T-helper 1 cell treated with Interleukin-12 subunit alpha and Interleukin-12 subunit beta and Interleukin-4 antibody, amounts not matched to agents 30 ng/mL and 1 ng/mL, for 36 hours (primary cell): ENCODE results near the gene NAIF1. TPM values are rescaled to one million over a fixed set of nuclear protein-coding genes. Genes with fewer than 3 reads are reported as not detected.
"Not testable (repeated sequence)": the region's sequence is repeated elsewhere in the genome, so short reads cannot be mapped to it uniquely, and the experiment has no call there.

Source experiments
- intact Hi-C: fragments of 100-400 bp; cut with micrococcal nuclease; formaldehyde crosslinking; loops from one replicate; pipeline ENCODE4 v1.15.1; 2024
- total RNA-seq: library from RNA; stranded (reverse); gene quantifications from 2 replicates; pipeline ENCODE4 v1.2.3, GENCODE V29; 2022

NAIF1 gene, protein sequence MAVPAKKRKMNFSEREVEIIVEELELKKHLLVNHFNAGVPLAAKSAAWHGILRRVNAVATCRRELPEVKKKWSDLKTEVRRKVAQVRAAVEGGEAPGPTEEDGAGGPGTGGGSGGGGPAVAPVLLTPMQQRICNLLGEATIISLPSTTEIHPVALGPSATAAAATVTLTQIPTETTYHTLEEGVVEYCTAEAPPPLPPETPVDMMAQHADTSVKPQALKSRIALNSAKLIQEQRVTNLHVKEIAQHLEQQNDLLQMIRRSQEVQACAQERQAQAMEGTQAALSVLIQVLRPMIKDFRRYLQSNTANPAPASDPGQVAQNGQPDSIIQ
- 12.6 and 13.8 TPM in 2 replicates for total RNA-seq

DNA sequence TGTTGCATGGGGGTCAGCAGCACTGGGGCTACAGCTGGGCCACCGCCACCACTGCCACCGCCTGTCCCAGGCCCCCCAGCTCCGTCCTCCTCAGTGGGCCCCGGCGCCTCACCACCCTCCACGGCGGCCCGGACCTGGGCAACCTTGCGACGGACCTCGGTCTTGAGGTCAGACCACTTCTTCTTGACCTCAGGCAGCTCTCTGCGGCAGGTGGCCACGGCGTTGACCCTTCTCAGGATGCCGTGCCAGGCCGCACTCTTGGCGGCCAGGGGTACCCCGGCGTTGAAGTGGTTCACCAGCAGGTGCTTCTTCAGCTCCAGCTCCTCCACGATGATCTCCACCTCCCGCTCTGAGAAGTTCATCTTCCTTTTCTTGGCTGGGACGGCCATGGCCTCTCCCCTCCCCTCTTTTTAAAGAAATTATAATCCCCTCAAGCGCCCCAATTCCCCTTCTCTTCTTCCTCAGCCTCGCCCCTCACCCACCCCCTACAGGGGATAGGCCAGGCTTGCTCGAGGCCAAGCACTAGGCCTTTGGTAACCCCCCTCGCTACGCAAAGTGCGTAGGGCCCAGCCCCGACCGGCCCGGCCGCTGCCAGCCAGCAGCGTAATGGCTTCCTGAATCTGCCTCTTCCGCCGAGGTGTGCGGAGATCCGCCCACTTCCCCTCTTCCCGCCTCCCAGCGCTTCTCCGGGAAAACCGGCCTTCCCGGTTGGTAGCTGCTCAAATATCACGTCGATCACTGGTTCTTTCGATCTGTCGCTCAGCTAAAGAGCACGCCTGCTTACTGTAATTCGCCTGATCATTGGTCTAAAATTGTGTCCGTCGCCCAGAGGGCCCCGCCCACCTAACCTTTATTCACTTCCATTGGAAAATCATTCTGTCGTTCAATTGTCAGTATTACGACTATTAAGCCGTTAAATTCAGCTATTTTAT lies at the start of gene NAIF1:
NAIF1 (minus strand) TSS at position 608 of the 932 bp plus-strand sequence; CDS start at position 389, 219 bp downstream.
- intact Hi-C loops, result loop anchor here (1.0 to 5.0 kb wide), 28 partner anchors 17 to 1014 kb away; partner anchors contain the start of genes BBLN, DNM1, DOLK and DOLPP1

DNA sequence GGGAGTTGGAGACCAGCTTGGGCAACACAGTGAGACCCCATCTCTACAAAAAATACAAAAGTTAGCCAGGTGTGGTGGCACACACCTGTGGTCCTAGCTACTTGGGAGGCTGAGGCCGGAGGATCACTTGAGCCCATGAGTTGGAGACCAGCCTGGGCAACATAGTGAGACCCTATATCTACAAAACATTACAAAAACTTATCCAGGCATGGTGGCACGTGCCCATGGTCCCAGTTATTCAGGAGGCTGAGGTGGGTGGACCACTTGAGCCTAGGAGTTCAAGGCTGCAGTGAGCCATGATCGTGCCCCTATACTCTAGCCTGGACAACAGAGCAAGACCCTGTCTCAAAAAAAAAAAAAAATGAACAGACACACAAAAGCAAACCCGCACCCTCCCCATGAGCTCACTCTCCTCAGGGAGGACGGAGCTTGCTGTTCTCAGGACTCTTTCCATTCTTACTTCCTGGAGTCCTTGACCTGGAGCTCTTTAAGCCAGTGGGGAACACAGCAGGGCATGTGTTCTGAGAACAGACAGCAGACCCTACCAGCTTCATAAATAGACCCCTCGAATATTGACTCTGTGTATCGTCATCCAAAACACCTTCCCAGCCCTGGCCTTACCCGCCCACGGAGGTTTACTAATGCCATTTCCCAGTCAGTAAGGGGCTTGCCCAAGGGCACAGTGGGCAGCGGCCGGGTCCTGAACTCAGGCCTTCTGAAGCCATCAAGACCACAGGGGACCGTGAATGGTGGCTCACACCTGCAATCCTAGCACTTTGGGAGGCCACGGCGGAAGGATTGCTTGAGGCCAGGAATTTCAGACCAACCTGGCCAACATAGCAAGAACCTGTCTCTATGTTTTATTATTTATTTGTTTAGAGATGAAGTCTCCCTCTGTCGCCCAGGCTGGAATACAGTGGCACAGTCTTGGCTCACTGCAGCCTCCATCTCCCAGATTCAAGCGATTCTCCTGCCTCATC lies 49.3 kb upstream of the NAIF1 start:
- intact Hi-C loops, result loop anchor here (1.0 to 2.0 kb wide), 5 partner anchors 11 to 173 kb away; partner anchors contain the start of genes NAIF1 and PTGES2

DNA sequence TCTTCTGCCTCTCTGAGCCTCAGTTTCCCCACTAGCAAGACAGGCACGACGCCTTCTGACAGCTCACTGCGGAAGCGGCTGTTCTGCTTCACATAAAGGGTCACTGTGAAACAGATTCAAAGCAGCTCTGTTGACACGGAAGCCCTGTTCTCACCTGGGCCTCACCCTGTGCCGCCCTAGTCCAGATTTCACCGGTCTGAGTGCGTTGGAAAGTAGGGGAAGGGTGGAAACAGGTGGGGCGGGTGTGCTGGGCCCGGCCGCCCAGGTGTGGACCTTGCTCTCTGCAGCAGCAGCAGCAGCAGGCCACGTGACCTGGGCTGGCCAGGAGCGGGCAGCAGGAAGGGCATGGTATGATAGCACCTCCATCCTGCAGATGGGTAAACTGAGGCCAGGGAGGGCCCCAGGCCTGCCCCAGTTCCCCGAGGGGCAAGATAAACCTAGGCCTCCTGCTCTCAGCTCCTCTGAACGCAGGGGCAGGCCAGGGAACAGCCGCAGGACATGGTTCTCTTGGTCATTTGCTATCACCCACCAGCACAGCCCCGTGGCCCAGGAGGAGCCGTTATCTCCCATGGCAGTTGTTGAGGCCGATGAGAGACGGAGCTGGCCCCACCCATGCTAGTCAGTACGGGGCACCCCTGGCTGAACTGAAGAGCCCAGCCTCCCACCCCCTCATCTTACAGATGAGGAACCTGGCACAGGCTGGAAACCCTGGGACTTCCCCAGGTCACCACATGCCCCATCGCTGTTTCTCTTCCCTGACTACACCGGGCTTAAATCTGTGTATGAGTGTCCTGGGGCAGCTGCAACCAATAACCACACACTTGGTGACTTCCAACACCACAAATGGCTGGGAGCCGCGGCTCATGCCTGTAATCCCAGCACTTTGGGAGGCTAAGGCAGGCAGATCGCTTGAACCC lies 48.3 kb upstream of the NAIF1 start:
- intact Hi-C loops, result loop anchor here (2.0 kb wide), 2 partner anchors 21 to 81 kb away; no protein-coding TSS in a partner anchor

DNA sequence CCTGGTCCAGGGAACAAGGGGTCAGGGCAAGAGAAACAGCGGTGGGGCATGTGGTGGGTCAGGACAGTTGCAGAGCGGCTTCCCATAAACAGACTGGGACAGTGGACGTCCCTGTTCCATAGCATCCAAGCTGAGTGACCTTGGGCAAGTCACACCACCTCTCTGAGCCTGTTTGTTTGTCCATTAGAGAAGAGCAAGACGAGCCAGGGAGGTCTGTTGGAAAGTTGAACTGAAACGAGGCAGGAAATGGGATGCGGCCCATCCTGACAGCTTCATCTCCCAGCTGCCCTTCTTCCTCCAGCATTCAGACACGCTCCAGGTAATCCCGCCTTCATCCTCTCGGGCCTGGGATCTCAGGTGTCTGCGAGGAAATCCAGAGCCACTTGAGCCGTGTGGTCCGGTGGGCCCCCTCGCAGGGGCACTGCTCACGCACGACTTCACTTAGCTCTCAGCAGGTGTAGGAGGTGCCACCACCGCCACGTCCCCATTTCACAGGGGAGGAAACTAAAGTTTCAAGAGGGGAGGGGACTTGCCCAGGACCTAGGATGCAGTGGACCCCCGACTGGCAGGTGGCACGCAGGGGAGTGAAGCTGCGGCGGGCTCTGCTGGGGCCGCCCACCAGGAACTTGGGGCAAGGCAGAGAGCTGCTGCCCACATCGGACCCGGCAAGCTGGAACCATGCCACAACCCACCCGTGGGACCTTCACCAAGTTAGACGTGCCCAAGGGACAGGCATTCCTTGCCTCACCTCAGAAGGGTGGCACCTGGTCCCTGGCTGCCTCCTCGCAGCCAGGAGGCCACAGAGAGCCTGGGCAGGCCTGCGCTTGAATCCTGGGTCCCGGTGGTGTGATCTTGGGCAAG lies 47.4 kb upstream of the NAIF1 start:
- intact Hi-C loops, result no loop called here

DNA sequence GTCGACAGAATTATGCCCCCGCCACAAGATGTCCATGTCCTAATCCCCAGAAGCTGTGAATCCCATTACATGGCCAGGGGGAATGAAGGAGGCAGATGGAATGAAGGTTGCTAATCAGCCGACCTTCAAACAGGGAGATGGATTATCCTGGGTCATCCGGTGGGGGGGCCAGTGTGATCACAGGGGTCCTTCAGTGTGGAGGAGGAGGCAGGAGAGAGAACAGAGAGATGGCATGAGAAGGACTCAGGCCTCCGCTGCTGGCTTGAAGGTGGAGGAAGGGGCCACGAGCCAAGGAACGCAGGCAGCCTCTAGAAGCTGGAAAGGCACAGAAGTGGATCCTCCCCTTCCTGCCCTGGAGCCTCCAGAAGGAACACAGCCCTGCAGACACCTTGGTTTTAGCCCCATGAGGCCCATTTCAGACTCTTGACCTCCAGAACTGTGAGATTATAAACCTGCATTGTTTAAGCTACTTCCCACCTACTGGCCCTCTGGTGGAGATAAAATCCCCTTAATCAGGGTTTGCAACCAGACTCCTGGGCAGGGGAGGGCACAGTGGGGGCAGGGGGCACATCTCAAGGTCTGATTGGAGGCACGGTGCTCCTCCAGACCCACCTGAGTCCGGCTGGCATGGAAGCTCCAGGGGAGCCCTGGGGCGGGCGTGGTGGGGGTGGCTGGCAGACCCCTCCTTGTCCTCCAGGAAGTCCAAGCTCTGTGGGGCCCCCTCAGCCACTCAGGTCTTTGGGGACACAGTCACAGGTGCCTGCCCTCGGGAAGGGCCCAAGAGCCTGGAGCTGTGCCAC lies 46.6 kb upstream of the NAIF1 start:
- intact Hi-C loops, result no loop called here

DNA sequence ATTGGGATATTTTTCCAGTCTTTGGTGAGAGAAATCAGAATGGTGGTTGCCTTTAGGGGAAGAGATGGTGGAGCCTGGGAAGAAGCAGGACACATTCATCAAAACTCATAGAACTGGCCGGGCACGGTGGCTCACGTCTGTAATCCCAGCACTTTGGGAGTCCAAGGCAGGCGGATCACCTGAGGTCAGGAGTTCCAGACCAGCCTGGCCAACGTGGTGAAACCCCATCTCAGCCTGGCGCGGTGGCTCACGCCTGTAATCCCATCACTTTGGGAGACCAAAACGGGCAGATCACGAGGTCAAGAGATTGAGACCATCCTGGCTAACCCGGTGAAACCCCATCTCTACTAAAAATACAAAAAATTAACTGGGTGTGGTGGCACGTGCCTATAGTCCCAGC lies 44.6 kb upstream of the NAIF1 start:
- intact Hi-C loops, result not testable (repeated sequence)

DNA sequence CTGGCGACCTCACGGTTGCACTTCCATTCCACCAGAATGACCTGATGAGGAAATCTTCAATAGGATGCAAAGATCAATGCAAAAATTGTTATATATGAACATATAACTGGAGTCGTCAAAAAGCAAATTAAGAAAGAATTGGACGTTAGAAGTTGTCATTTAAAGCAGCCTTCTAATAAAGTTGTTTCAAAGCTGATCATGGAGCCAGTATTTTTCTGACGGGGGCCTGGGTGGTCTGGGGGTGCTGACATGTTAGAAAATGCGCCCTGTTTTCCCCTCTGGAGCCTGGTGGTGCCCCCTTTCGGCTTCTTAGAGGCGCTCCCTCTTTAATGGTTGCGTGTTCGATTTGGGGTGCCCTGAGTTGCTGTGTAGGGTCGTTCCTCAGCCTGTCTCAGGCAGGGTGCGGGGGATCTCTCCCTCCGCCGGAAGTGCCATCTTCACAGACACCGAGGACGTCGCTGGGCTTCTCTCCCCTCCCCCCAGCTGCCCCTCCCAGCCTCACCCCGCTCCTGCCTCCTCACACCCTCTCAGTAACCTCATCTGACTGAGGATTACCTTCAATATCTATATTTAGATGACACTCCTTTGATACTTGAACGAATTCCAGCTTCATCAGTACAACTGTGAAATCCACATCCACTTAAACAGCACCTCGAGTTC lies 42.1 kb upstream of the NAIF1 start:
- intact Hi-C loops, result no loop called here

DNA sequence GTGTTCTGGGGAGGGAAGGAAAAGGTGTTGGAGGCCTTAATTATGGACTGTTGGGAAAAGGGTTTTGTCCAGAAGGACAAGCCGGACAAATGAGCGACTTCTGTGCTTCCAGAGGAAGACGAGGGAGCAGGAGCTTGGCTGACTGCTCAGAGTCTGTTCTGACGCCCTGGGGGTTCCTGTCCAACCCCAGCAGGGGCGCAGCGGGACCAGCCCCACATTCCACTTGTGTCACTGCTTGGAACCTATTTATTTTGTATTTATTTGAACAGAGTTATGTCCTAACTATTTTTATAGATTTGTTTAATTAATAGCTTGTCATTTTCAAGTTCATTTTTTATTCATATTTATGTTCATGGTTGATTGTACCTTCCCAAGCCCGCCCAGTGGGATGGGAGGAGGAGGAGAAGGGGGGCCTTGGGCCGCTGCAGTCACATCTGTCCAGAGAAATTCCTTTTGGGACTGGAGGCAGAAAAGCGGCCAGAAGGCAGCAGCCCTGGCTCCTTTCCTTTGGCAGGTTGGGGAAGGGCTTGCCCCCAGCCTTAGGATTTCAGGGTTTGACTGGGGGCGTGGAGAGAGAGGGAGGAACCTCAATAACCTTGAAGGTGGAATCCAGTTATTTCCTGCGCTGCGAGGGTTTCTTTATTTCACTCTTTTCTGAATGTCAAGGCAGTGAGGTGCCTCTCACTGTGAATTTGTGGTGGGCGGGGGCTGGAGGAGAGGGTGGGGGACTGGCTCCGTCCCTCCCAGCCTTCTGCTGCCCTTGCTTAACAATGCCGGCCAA lies 41.3 kb upstream of the NAIF1 start:
- intact Hi-C loops, result no loop called here

DNA sequence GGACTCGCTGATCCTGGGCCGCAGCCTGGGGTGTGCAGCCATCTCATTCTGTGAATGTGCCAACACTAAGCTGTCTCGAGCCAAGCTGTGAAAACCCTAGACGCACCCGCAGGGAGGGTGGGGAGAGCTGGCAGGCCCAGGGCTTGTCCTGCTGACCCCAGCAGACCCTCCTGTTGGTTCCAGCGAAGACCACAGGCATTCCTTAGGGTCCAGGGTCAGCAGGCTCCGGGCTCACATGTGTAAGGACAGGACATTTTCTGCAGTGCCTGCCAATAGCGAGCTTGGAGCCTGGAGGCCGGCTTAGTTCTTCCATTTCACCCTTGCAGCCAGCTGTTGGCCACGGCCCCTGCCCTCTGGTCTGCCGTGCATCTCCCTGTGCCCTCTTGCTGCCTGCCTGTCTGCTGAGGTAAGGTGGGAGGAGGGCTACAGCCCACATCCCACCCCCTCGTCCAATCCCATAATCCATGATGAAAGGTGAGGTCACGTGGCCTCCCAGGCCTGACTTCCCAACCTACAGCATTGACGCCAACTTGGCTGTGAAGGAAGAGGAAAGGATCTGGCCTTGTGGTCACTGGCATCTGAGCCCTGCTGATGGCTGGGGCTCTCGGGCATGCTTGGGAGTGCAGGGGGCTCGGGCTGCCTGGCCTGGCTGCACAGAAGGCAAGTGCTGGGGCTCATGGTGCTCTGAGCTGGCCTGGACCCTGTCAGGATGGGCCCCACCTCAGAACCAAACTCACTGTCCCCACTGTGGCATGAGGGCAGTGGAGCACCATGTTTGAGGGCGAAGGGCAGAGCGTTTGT lies 40.5 kb upstream of the NAIF1 start:
- intact Hi-C loops, result no loop called here

DNA sequence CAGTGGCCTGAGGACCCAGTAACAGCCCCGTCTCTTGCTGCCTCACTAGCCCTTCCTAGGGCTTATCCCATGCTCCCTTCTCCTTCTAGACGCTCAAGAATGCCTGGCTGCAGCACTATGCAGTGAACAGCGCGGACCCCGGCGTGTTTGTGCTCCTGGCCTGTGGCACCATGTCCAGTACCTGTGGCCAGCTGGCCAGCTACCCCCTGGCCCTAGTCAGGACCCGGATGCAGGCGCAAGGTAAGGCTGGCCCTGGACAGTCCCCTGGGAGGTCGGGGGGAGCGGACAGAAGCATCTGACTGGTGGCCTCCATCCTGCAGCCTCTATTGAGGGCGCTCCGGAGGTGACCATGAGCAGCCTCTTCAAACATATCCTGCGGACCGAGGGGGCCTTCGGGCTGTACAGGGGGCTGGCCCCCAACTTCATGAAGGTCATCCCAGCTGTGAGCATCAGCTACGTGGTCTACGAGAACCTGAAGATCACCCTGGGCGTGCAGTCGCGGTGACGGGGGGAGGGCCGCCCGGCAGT lies 39.9 kb upstream of the NAIF1 start:
- intact Hi-C loops, result no loop called here

DNA sequence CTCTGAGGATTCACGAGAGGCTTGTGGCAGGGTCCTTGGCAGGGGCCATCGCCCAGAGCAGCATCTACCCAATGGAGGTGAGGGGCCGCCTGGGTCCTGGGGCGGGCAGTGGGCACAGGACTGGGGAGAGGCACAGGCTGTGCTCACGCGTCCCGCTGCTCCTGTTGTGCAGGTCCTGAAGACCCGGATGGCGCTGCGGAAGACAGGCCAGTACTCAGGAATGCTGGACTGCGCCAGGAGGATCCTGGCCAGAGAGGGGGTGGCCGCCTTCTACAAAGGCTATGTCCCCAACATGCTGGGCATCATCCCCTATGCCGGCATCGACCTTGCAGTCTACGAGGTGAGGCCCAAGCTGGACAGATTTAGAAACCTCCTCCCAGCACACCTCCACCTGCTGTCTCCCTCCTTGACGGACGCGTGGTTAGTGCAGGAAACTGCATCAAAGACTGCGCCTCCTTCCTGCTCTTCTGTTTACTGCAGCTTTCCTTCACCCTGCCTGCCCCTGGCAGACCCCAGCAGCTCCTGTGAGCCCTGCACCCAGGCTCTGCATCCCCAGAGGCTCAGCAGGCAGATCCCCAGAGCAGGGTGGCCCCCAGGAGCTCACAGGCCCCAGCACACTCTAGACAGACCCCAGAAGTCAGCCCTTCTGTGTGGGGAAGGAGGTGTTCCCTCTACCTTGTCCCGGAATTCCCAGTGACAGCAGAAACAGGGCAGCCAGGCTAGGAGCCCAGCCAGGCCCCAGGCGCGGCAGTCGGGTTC lies 39.2 kb upstream of the NAIF1 start:
- intact Hi-C loops, result no loop called here

DNA sequence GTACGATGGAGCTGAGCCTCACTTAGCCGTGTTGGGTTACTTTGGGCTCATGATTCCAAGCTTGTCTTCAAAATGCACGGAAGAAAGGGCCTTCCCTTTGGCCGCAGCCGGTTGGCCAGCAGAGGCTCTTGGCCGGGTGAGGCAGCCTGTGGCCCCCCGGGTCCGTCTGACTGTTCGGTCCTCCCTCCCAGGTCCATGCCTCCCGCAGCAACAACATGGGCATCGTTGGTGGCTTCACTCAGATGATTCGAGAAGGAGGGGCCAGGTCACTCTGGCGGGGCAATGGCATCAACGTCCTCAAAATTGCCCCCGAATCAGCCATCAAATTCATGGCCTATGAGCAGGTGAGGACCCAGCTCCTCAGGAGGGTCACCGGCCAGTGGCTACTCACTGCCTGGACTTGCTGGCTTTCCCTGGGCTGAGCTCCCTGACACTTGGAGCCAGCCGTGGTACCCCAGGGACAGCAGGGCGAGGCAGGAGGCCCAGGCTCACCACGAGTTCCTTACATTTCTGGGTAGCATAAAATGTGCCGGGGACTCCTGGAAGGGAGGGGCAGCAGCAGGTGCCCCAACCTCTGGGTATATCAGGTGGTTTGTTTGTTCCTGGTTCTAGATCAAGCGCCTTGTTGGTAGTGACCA lies 38.5 kb upstream of the NAIF1 start:
- intact Hi-C loops, result no loop called here

DNA sequence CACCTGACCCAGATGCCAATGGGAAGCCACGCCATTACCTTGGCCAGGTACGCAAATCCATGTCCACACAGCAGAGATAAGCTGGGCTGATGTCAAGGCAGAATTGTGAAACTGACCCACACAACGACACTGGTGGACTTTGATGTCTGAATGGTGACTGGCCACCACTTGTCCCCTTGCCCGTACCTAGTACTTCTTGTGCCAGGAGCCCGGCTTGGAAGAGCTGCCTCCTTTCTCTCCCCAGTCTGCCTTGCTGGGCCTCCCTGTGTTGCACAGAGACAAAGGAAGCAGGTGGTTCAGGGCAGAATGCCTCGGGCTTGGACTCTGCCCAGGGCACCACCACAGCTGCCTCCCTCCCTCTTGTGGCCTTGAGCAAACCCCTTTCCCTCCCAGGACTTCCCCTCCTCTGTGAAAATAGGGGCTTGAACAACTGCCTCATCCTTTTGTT lies 37.1 kb upstream of the NAIF1 start:
- intact Hi-C loops, result no loop called here

DNA sequence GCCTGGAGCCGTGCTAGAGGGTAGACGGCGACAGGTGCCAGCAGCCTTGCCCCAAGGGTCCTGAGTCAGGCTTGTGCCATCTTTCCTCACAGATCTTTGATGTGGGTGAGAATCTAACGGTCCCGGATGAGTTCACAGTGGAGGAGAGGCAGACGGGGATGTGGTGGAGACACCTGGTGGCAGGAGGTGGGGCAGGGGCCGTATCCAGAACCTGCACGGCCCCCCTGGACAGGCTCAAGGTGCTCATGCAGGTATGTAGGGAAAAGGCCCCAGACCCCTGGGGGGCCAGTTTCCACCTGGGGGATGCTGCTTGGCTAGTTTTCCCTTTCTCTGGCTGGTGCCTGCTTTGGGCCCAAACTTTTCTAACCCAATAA lies 36.5 kb upstream of the NAIF1 start:
- intact Hi-C loops, result no loop called here
